Panc1 (cell line): ENCODE data around the gene FHIT. TPM values are rescaled to one million over a fixed set of nuclear protein-coding genes. Genes with fewer than 3 reads are reported as not detected.

ENCODE experiments used
- ATAC-seq: fragments of 200-7000 bp; cut with Tn5 transposase; 2 replicates; pipeline ENCODE4 v1.9.1; 2020; ENCODE audit warnings: mild to moderate bottlenecking, moderate library complexity
- BruUV-seq: library from RNA; stranded (reverse); fragments of 400-500 nt; replicated peaks from 2 replicates; lab custom pipeline; 2021; lab: Mats Ljungman, UMichigan
- CTCF ChIA-PET: fragments of 300-600 bp; sonication (Branson Sonifier 250); formaldehyde crosslinking; loops from one replicate; lab custom pipeline; 2022; ENCODE audit warnings: antibody characterized with exemption; lab: Charles Lee
- POLR2A ChIA-PET: fragments of 300-600 bp; sonication (Branson Sonifier 250); formaldehyde crosslinking; loops from one replicate; lab custom pipeline; 2022; ENCODE audit warnings: antibody characterized with exemption; lab: Charles Lee
- DNase-seq: peaks from one replicate; pipeline ENCODE4 v3.0.0-alpha.2; 2010; ENCODE audit warnings: low read depth, low spot score
- H3K27ac ChIP-seq: 2 replicates; pipeline ENCODE4 v1.5.1; 2011; ENCODE audit warnings: mild to moderate bottlenecking, low read length, inconsistent platforms
- H3K27me3 ChIP-seq: fragments of 200-500 bp; sonication (Bioruptor generic); 2 replicates; pipeline ENCODE4 v1.6.0; 2014; ENCODE audit warnings: low read length, inconsistent platforms; ENCODE audit not compliant: control insufficient read depth, insufficient read depth
- H3K36me3 ChIP-seq: fragments of 200-500 bp; sonication (Bioruptor generic); 2 replicates; pipeline ENCODE4 v1.5.1; 2014; ENCODE audit warnings: inconsistent platforms, mild to moderate bottlenecking, low read length, moderate library complexity; ENCODE audit not compliant: control insufficient read depth, insufficient read depth
- H3K4me1 ChIP-seq: 2 replicates; pipeline ENCODE4 v1.5.1; 2011; ENCODE audit warnings: inconsistent platforms, mild to moderate bottlenecking, low read length, moderate library complexity; ENCODE audit not compliant: control insufficient read depth, insufficient read depth
- H3K4me3 ChIP-seq, 2 experiments: 2 replicates each; pipeline ENCODE4 v1.5.1; 2011 to 2012; ENCODE audit warnings: low read depth in 2 of 2, low read length in 2 of 2, mild to moderate bottlenecking in 2 of 2, inconsistent platforms in 1 of 2, moderate library complexity in 1 of 2
- H3K9me3 ChIP-seq: fragments of 200-500 bp; sonication (Bioruptor generic); 2 replicates; pipeline ENCODE4 v1.5.1; 2014; ENCODE audit warnings: low read depth, mild to moderate bottlenecking, inconsistent platforms, low read length, moderate library complexity; ENCODE audit not compliant: control insufficient read depth, insufficient read depth
- POLR2AphosphoS5 ChIP-seq: IDR thresholded peaks from 2 replicates; pipeline ENCODE4 v1.6.1; 2012; ENCODE audit warnings: mild to moderate bottlenecking, low read depth, low read length, moderate library complexity
- SIN3A ChIP-seq: IDR thresholded peaks from 2 replicates; pipeline ENCODE4 v1.6.1; 2012; ENCODE audit warnings: low read depth, mild to moderate bottlenecking, low read length, moderate library complexity, borderline replicate concordance; ENCODE audit not compliant: insufficient read depth
- TCF7L2 ChIP-seq: IDR thresholded peaks from 2 replicates; pipeline ENCODE4 v1.6.1; 2011; ENCODE audit warnings: mild to moderate bottlenecking, low read depth, low read length, inconsistent platforms
- in situ Hi-C: cut with HindIII; loops from 2 replicates; pipeline ENCODE4 v1.10.0; 2016; ENCODE audit warnings: low sequenced_read_pairs, low pct_unique_long_range_greater_than_20kb
- intact Hi-C: fragments of 100-400 bp; cut with micrococcal nuclease; formaldehyde crosslinking; loops from one replicate; pipeline ENCODE4 v1.10.0; 2022; ENCODE audit not compliant: unreplicated experiment
- total RNA-seq: library from RNA; stranded (reverse); gene quantifications from one replicate; pipeline ENCODE4 v1.2.1, GENCODE V29; 2021; ENCODE audit not compliant: unreplicated experiment
- TF ChIP-seq, protein P1 (sequence below), 2 experiments: IDR thresholded peaks; 2 replicates each; pipeline ENCODE4 v1.6.1; 2011 to 2012; ENCODE audit warnings: low read depth in 2 of 2, control low read depth in 1 of 2, low read length in 1 of 2, mild to moderate bottlenecking in 1 of 2, moderate library complexity in 1 of 2; ENCODE audit not compliant: insufficient read depth in 1 of 2
- TF ChIP-seq, protein P2 (sequence below): fragments of 450-650 bp; IDR thresholded peaks from 2 replicates; pipeline ENCODE4 v1.5.1; 2017; ENCODE audit warnings: mild to moderate bottlenecking

Gene FHIT
- total RNA-seq, 1 experiment from 2014 or later: 2.2 TPM

DNA sequence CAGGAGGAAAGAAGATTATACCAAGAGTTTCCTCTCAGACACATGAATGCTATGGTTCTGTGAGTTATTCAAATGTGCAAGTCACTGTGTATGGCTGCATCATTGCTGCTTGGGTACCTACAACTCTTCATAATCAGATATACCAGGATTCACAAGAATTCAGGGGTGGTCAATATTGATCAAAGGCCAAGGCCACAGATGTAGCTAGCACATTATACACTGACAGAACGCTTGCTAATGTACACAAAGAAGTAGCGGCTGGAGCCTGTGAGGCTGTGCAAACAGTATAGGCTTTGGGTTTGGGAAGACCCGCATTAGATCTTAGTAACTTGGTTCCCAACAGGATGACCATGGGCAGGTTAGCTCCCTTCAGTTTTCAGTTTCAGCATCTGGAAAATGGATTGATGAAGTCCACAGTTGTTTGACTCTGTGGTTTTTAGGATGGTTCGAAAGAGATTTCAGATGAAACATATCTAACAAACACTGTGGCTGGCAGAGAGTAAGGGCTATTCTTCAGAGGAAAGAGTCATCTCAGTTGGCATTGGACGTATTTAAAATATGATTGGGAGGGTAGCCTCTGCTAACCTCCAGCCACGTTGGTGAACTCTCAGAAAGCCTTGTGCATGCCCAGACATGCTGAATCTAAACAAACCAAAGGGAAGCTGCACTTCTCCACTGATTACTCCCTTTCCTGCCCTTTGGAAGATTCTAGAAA lies 1452.7 kb downstream of the FHIT start:
- DNase-seq (no peak), ATAC-seq (no peak)
- Histone ChIP-seq H3K4me1 (no peaks in the 10 kb centered on the region), H3K27me3 (no peaks in the 10 kb centered on the region), H3K4me3 (no peak overlapping the region), H3K27ac (no peak overlapping the region), H3K9me3 (no peaks in the 10 kb centered on the region), H3K36me3 (no peaks in the 10 kb centered on the region)
- CTCF ChIA-PET: no interaction called here
- intact Hi-C loops: no loop called here
- TF ChIP-seq, protein P1, sequence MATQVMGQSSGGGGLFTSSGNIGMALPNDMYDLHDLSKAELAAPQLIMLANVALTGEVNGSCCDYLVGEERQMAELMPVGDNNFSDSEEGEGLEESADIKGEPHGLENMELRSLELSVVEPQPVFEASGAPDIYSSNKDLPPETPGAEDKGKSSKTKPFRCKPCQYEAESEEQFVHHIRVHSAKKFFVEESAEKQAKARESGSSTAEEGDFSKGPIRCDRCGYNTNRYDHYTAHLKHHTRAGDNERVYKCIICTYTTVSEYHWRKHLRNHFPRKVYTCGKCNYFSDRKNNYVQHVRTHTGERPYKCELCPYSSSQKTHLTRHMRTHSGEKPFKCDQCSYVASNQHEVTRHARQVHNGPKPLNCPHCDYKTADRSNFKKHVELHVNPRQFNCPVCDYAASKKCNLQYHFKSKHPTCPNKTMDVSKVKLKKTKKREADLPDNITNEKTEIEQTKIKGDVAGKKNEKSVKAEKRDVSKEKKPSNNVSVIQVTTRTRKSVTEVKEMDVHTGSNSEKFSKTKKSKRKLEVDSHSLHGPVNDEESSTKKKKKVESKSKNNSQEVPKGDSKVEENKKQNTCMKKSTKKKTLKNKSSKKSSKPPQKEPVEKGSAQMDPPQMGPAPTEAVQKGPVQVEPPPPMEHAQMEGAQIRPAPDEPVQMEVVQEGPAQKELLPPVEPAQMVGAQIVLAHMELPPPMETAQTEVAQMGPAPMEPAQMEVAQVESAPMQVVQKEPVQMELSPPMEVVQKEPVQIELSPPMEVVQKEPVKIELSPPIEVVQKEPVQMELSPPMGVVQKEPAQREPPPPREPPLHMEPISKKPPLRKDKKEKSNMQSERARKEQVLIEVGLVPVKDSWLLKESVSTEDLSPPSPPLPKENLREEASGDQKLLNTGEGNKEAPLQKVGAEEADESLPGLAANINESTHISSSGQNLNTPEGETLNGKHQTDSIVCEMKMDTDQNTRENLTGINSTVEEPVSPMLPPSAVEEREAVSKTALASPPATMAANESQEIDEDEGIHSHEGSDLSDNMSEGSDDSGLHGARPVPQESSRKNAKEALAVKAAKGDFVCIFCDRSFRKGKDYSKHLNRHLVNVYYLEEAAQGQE (IDR thresholded peaks at IDR 0.05; ENCODE audit: insufficient read depth in 1 of 2, low read depth in 2 of 2, low read length in 1 of 2): no peak
- no peak for TF ChIP-seq TCF7L2
- TF ChIP-seq SIN3A: no peak
- TF ChIP-seq, protein P2, sequence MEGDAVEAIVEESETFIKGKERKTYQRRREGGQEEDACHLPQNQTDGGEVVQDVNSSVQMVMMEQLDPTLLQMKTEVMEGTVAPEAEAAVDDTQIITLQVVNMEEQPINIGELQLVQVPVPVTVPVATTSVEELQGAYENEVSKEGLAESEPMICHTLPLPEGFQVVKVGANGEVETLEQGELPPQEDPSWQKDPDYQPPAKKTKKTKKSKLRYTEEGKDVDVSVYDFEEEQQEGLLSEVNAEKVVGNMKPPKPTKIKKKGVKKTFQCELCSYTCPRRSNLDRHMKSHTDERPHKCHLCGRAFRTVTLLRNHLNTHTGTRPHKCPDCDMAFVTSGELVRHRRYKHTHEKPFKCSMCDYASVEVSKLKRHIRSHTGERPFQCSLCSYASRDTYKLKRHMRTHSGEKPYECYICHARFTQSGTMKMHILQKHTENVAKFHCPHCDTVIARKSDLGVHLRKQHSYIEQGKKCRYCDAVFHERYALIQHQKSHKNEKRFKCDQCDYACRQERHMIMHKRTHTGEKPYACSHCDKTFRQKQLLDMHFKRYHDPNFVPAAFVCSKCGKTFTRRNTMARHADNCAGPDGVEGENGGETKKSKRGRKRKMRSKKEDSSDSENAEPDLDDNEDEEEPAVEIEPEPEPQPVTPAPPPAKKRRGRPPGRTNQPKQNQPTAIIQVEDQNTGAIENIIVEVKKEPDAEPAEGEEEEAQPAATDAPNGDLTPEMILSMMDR: no peak
- TF ChIP-seq POLR2AphosphoS5: no peak
- in situ Hi-C loops: no loop called here
- BruUV-seq: no TSS peak
- POLR2A ChIA-PET: no interaction called here

DNA sequence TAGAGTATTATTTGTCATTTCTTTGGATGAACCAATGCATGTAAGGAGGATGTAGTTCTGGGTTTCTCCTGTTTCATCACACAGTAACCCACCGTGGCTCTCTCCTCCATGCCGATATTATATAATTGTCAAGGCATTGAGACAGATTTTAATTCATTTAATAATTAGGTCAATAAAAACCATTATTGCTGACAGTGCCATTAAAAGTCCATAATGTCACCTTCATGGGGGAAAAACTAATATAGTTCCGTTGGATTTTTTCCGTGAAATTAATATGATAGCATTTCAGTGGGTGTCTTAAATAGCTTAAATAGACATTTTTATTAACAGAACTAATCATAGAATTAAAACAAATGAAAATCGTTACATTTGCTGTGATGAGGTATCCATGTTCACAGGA lies 1453.7 kb downstream of the FHIT start:
- H3K9me3 ChIP-seq: no peaks in the 10 kb centered on the region
- H3K4me1 ChIP-seq: no peaks in the 10 kb centered on the region
- H3K36me3 ChIP-seq: no peaks in the 10 kb centered on the region
- ChIA-PET CTCF (no interaction called here), POLR2A (no interaction called here)
- H3K4me3 ChIP-seq: no peak overlapping the region
- TF ChIP-seq POLR2AphosphoS5 (no peak), TCF7L2 (no peak), SIN3A (no peak)
- TF ChIP-seq, protein P2: no peak
- TF ChIP-seq, protein P1 (IDR thresholded peaks at IDR 0.05; ENCODE audit: insufficient read depth in 1 of 2, low read depth in 2 of 2, low read length in 1 of 2): no peak
- DNase-seq (no peak), ATAC-seq (no peak)
- H3K27ac ChIP-seq: no peak overlapping the region
- intact Hi-C loops: no loop called here
- in situ Hi-C loops: no loop called here
- no TSS peak for BruUV-seq
- no peaks in the 10 kb centered on the region for H3K27me3 ChIP-seq
